Esophagus muscularis mucosa (tissue), 4 donors: Measurements from ENCODE around the gene SIAE. TPM values are rescaled to one million over a fixed set of nuclear protein-coding genes. Genes with fewer than 3 reads are reported as not detected.
A peak's percentile ranks its signal among the peaks of the same experiment; 100 is the strongest.

Source experiments
- DNase-seq: peaks from one replicate; pipeline ENCODE4 v3.0.0-alpha.2; 2017; ENCODE audit errors: extremely low spot score
- H3K27ac ChIP-seq, 4 donors: fragments of 200-600 bp; sonication (generic); replicated peaks in 1 of 4; 1 replicate in 3 of 4; 2 replicates in 1 of 4; pipeline ENCODE4 v1.5.1; 2016 to 2019; ENCODE audit warnings: mild to moderate bottlenecking in 1 of 4
- H3K27me3 ChIP-seq, 4 donors: fragments of 200-600 bp; sonication (generic); one replicate each; pipeline versions ENCODE4 v1.5.1 to v1.6.0; 2016 to 2019
- H3K36me3 ChIP-seq, 4 donors: fragments of 200-600 bp; sonication (generic); one replicate each; pipeline ENCODE4 v1.5.1; 2016 to 2019
- H3K4me1 ChIP-seq, 4 donors: fragments of 200-600 bp; sonication (generic); one replicate each; pipeline ENCODE4 v1.5.1; 2016 to 2019
- H3K4me3 ChIP-seq, 4 donors: fragments of 200-600 bp; sonication (generic); 1 replicate in 2 of 4; 2 replicates in 2 of 4; pipeline ENCODE4 v1.5.1; 2016 to 2019; ENCODE audit warnings: mild to moderate bottlenecking in 4 of 4, moderate library complexity in 1 of 4
- H3K9me3 ChIP-seq, 4 donors: fragments of 200-600 bp; sonication (generic); 1 replicate in 3 of 4; 2 replicates in 1 of 4; pipeline ENCODE4 v1.5.1; 2016 to 2019
- CTCF ChIP-seq, 3 experiments: fragments of 200-600 bp in 2 of 3; fragments of 450-650 bp in 1 of 3; sonication (generic) in 2 of 3; IDR thresholded peaks; one replicate each; pipeline ENCODE4 v1.5.1; 2017 to 2019; ENCODE audit warnings: antibody characterized with exemption in 3 of 3, mild to moderate bottlenecking in 2 of 3, moderate library complexity in 1 of 3
- EP300 ChIP-seq: sonication (generic); formaldehyde crosslinking; IDR thresholded peaks from one replicate; pipeline ENCODE4 v1.6.1; 2017; ENCODE audit warnings: antibody characterized with exemption
- POLR2A ChIP-seq: fragments of 450-650 bp; IDR thresholded peaks from one replicate; pipeline ENCODE4 v1.6.1; 2017; ENCODE audit warnings: antibody characterized with exemption, moderate library complexity, mild to moderate bottlenecking, low read depth
- POLR2AphosphoS5 ChIP-seq, 2 donors: sonication (generic); formaldehyde crosslinking; IDR thresholded peaks; one replicate each; pipeline ENCODE4 v1.6.1; 2017; ENCODE audit warnings: antibody characterized with exemption in 2 of 2
- WGBS: methylation state at CpG from one replicate; pipeline ENCODE4 v1.1.5; 2018; 5-methylcytosine and 5-hydroxymethylcytosine counted together
- intact Hi-C: fragments of 100-400 bp; cut with DNase I; formaldehyde crosslinking; loops from one replicate; pipeline ENCODE4 v1.15.1; 2023
- total RNA-seq, 4 donors: library from RNA; depleted of rRNA; stranded (reverse); fragments of >200 nt; gene quantifications; one replicate each; pipeline versions ENCODE4 v1.1.0 to v1.2.1, GENCODE V29; 2016

The SIAE gene
- total RNA-seq, 4 donors from 2014 or later: 3.1 to 4.5 (median 3.5) TPM

- H3K27me3 ChIP-seq: peaks cover 0 to 93% (median 10%) of the 10 kb centered on the region in 4 donors
- peak overlapping the region; percentile 45 to 50 (median 48) for H3K4me3 ChIP-seq
- H3K36me3 ChIP-seq: no peaks in the 10 kb centered on the region
- DNase-seq: no peak
- under 1% methylated on average over 43 of the region's 45 CpGs for WGBS
- H3K27ac ChIP-seq: peak overlapping the region in 1 of 4 donors; percentile 33
- intact Hi-C loops: no loop called here
- H3K4me1 ChIP-seq: peaks cover 5 to 16% (median 13%) of the 10 kb centered on the region in 4 donors
- TF ChIP-seq EP300: no peak
- TF ChIP-seq POLR2AphosphoS5 (IDR thresholded peaks at IDR 0.05): no peak
- TF ChIP-seq CTCF (IDR thresholded peaks at IDR 0.05): no peak
- H3K9me3 ChIP-seq: no peaks in the 10 kb centered on the region
Measured at GRCh38 chr11:124717786-124718651, 44.5 kb upstream of the SIAE start.

- Histone ChIP-seq H3K9me3 (no peaks in the 10 kb centered on the region), H3K27ac (peak overlapping the region in 1 of 4 donors; percentile 33), H3K36me3 (no peaks in the 10 kb centered on the region), H3K27me3 (peaks cover 0 to 88% (median 10%) of the 10 kb centered on the region in 4 donors), H3K4me3 (peak overlapping the region; percentile 45 to 50 (median 48)), H3K4me1 (peaks cover 5 to 16% (median 13%) of the 10 kb centered on the region in 4 donors)
- WGBS: 63% methylated on average over 7 of the region's 7 CpGs
- TF ChIP-seq POLR2AphosphoS5 (IDR thresholded peaks at IDR 0.05): no peak
- no peak for TF ChIP-seq POLR2A
- no peak for TF ChIP-seq CTCF (IDR thresholded peaks at IDR 0.05)
- TF ChIP-seq EP300: no peak
- no peak for DNase-seq
- intact Hi-C loops: no loop called here
Measured at GRCh38 chr11:124717421-124717785, 43.9 kb upstream of the SIAE start.

DNA sequence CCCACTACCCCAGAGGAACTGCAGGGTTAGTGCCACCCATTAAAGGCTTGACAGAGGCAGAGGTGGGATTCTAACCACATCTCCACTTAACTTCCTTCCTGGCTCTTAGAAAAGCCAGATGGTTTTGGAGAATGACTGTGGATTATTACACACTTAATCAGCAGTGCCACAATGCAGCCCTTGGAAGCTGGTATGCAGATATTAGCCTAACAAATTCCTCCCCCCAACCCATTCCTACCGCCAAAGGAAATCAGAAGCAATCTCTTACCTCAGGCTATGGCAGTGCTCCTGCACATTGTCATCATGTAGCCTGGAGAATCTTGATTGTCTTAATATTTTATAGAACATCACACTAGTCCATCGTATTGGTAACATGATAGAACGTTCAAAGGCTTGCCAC, 43.1 kb upstream of the SIAE start:
- H3K27me3 ChIP-seq: peaks cover 0 to 80% (median 10%) of the 10 kb centered on the region in 4 donors
- no peak for DNase-seq
- H3K9me3 ChIP-seq: no peaks in the 10 kb centered on the region
- TF ChIP-seq POLR2A (no peak), POLR2AphosphoS5 (IDR thresholded peaks at IDR 0.05) (no peak), CTCF (IDR thresholded peaks at IDR 0.05) (no peak), EP300 (no peak)
- no peaks in the 10 kb centered on the region for H3K36me3 ChIP-seq
- intact Hi-C loops: no loop called here
- no peak overlapping the region for H3K4me3 ChIP-seq
- H3K27ac ChIP-seq: no peak overlapping the region
- H3K4me1 ChIP-seq: peaks cover 5 to 16% (median 13%) of the 10 kb centered on the region in 4 donors
- WGBS: 74% methylated on average over 3 of the region's 3 CpGs

DNA sequence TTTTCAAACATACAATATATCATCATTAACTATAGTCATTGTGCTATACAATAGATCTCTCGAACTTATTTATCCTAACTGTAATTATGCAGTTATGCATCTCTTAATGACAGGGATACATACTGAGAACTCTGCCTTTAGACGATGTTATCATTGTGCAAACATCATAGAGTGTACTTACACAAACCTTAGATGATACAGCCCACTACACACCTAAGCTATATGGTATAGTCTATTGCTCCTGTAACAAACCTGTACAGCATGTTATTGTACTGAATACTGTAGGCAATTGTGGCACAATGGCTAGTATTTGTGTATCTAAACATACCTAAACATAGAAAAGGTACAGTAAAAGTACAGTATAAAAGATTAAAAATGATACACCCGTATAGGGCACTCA, 38.9 kb upstream of the SIAE start:
- H3K4me1 ChIP-seq: no peaks in the 10 kb centered on the region
- TF ChIP-seq POLR2AphosphoS5 (IDR thresholded peaks at IDR 0.05): no peak
- no peak for TF ChIP-seq EP300
- no peak for TF ChIP-seq POLR2A
- no peak for TF ChIP-seq CTCF (IDR thresholded peaks at IDR 0.05)
- WGBS: 83% methylated on average over 3 of the region's 3 CpGs
- peaks cover 0 to 42% (median 2%) of the 10 kb centered on the region in 4 donors for H3K27me3 ChIP-seq
- no peaks in the 10 kb centered on the region for H3K36me3 ChIP-seq
- intact Hi-C loops: no loop called here
- H3K27ac ChIP-seq: no peak overlapping the region
- H3K4me3 ChIP-seq: no peak overlapping the region
- H3K9me3 ChIP-seq: peaks cover 0 to 12% (median 4%) of the 10 kb centered on the region in 4 donors
- DNase-seq: no peak
